Trophoblast cell (in vitro differentiated cells and primary cell): Measurements from ENCODE around the gene ARHGEF11.

Experiments used
- DNase-seq, 2 donors: peaks; one replicate each; pipeline ENCODE4 v3.0.0-alpha.2; 2016
- H2AFZ ChIP-seq: 2 replicates; pipeline ENCODE4 v1.6.1; 2013; ENCODE audit warnings: low read length, moderate library complexity, mild to moderate bottlenecking; ENCODE audit not compliant: insufficient read depth, poor library complexity
- H2AK5ac ChIP-seq: 2 replicates; pipeline ENCODE4 v1.6.1; 2013; ENCODE audit warnings: mild to moderate bottlenecking, low read length
- H2BK120ac ChIP-seq: 2 replicates; pipeline ENCODE4 v1.6.1; 2013; ENCODE audit warnings: low read length, mild to moderate bottlenecking, moderate library complexity; ENCODE audit not compliant: insufficient read depth, poor library complexity
- H2BK12ac ChIP-seq: 2 replicates; pipeline ENCODE4 v1.6.1; 2013; ENCODE audit warnings: mild to moderate bottlenecking, low read length, moderate library complexity
- H2BK5ac ChIP-seq: 2 replicates; pipeline ENCODE4 v1.6.1; 2013; ENCODE audit warnings: low read length, low read depth, moderate library complexity, mild to moderate bottlenecking; ENCODE audit not compliant: poor library complexity
- H3K14ac ChIP-seq: 2 replicates; pipeline ENCODE4 v1.6.1; 2013; ENCODE audit warnings: mild to moderate bottlenecking, low read length
- H3K18ac ChIP-seq: 2 replicates; pipeline ENCODE4 v1.6.1; 2013; ENCODE audit warnings: mild to moderate bottlenecking, low read length
- H3K23ac ChIP-seq: 2 replicates; pipeline ENCODE4 v1.6.1; 2013; ENCODE audit warnings: low read length
- H3K27ac ChIP-seq: 2 replicates; pipeline ENCODE4 v1.5.1; 2013; ENCODE audit warnings: low read depth, mild to moderate bottlenecking, inconsistent platforms, low read length, moderate library complexity
- H3K27me3 ChIP-seq: 2 replicates; pipeline ENCODE4 v1.6.1; 2013; ENCODE audit warnings: inconsistent platforms, mild to moderate bottlenecking, low read length, moderate library complexity; ENCODE audit not compliant: insufficient read depth
- H3K36me3 ChIP-seq, 2 experiments: 1 replicate in 1 of 2; 2 replicates in 1 of 2; pipeline ENCODE4 v1.6.1; 2013; ENCODE audit warnings: low read length in 2 of 2, mild to moderate bottlenecking in 2 of 2, moderate library complexity in 1 of 2; ENCODE audit not compliant: insufficient read depth in 2 of 2, control insufficient read depth in 1 of 2
- H3K4ac ChIP-seq: 2 replicates; pipeline ENCODE4 v1.6.1; 2013; ENCODE audit warnings: low read depth, mild to moderate bottlenecking, low read length, moderate library complexity
- H3K4me1 ChIP-seq, 2 experiments: 1 replicate in 1 of 2; 2 replicates in 1 of 2; pipeline ENCODE4 v1.6.1; 2013; ENCODE audit warnings: low read length in 2 of 2, mild to moderate bottlenecking in 2 of 2, moderate library complexity in 1 of 2; ENCODE audit not compliant: insufficient read depth in 2 of 2, control insufficient read depth in 1 of 2
- H3K4me2 ChIP-seq: 2 replicates; pipeline ENCODE4 v1.6.1; 2013; ENCODE audit warnings: inconsistent platforms, mild to moderate bottlenecking, low read length, moderate library complexity
- H3K4me3 ChIP-seq: 2 replicates; pipeline ENCODE4 v1.5.1; 2013; ENCODE audit warnings: mild to moderate bottlenecking, low read depth, low read length, inconsistent platforms
- H3K79me1 ChIP-seq: one replicate; pipeline ENCODE4 v1.6.1; 2013; ENCODE audit warnings: low read length
- H3K79me2 ChIP-seq: 2 replicates; pipeline ENCODE4 v1.6.1; 2013; ENCODE audit warnings: low read length, mild to moderate bottlenecking; ENCODE audit not compliant: control insufficient read depth, insufficient read depth, poor library complexity
- H3K9ac ChIP-seq: 2 replicates; pipeline ENCODE4 v1.6.1; 2013; ENCODE audit warnings: mild to moderate bottlenecking, low read length
- H3K9me3 ChIP-seq: 2 replicates; pipeline ENCODE4 v1.6.1; 2013; ENCODE audit warnings: low read depth, mild to moderate bottlenecking, control low read depth, inconsistent platforms, low read length; ENCODE audit not compliant: insufficient read depth
- H4K12ac ChIP-seq: 2 replicates; pipeline ENCODE4 v1.6.1; 2013; ENCODE audit warnings: low read depth, mild to moderate bottlenecking, low read length, moderate library complexity
- H4K8ac ChIP-seq: 2 replicates; pipeline ENCODE4 v1.6.1; 2013; ENCODE audit warnings: low read depth, mild to moderate bottlenecking, low read length, moderate library complexity
- H4K91ac ChIP-seq: one replicate; pipeline ENCODE4 v1.6.1; 2013; ENCODE audit warnings: low read depth, mild to moderate bottlenecking, low read length, moderate library complexity
- WGBS: extraction: QIAGEN DNeasy Blood & Tissue Kit; methylation state at CpG from one replicate; pipeline ENCODE4 v1.1.7; 2013; ENCODE audit warnings: missing lambda C conversion rate; ENCODE audit not compliant: insufficient read length, insufficient coverage; ENCODE audit errors: extremely low coverage; 5-methylcytosine and 5-hydroxymethylcytosine counted together

ARHGEF11 gene

DNA sequence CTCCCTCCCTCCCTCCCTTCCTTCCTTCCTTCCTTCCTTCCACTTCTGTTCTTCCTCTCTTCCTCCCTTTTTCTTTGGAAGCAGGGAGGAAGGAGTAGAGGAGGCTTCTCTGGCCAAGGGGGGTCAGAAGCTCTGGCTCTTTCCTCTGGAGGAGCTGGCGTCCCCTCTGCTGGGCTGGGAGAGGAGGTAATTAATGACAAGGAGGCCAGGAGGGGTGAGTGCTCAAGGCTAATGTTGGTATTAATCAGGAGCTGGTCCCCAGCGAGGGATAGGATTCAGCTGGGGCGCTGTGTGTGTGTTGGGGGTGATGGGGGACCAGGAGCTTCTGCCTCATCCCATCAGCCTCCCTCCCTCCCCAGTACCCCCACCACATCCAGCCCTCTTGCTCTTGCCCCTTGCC, 158.2 kb downstream of the ARHGEF11 start:
- peaks cover 4% of the 10 kb centered on the region for H3K9me3 ChIP-seq
- no peaks in the 10 kb centered on the region for H3K36me3 ChIP-seq
- no peak overlapping the region for H3K4me3 ChIP-seq
- H3K4ac ChIP-seq = no peak overlapping the region
- H3K27me3 ChIP-seq = no peaks in the 10 kb centered on the region
- H2BK120ac ChIP-seq = no peak overlapping the region
- H3K23ac ChIP-seq = no peak overlapping the region
- H2AFZ ChIP-seq = no peak overlapping the region
- no peak overlapping the region for H4K91ac ChIP-seq
- H3K14ac ChIP-seq = no peak overlapping the region
- no peak overlapping the region for H2BK12ac ChIP-seq
- DNase-seq = no peak
- no peaks in the 10 kb centered on the region for H3K79me1 ChIP-seq
- H3K27ac ChIP-seq = no peak overlapping the region
- WGBS = no CpG with 5 or more reads among the region's 3 CpGs
- H2BK5ac ChIP-seq = no peak overlapping the region
- no peaks in the 10 kb centered on the region for H3K79me2 ChIP-seq
- H3K4me1 ChIP-seq = peaks cover 4 to 6% of the 10 kb centered on the region in 2 experiments
- no peak overlapping the region for H3K18ac ChIP-seq
- no peak overlapping the region for H4K12ac ChIP-seq
- no peak overlapping the region for H3K9ac ChIP-seq
- H4K8ac ChIP-seq = no peak overlapping the region
- H3K4me2 ChIP-seq = no peak overlapping the region
- no peak overlapping the region for H2AK5ac ChIP-seq

DNA sequence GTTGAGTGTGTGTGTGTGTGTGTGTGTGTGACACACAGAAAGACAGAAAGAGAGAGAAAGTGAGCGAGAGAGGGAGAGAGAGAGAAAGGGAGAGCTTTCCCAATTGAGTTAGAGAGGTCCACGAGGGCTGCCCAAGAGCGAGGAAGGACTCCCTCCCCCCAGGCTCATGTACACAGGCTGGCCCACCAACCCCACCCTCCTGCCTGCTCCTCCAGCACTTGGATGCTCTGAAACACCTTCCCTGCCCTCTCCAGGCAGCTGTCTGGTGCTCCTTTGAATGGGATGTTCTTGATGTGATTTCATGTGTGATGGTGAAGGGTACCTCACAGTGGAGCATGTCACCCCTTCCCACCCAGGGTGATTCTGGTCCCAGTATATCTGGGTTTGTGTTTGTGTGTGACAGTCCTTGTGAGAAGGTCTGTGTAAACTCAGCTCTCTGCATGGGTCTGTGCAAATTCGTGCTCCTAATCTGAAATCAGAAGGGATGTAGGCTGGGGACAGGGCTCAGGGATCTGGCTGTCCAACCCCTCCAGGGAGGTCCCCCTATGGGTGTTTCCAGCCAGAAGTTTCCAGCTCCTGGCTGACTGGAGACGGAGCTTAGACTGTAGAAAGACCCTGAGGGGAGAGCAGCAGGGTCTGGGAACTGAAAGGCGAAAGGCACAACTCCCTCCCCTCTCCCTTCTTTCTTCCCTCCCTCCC, 158.8 kb downstream of the ARHGEF11 start:
- Histone ChIP-seq H3K79me2 (no peaks in the 10 kb centered on the region), H3K14ac (no peak overlapping the region), H3K27me3 (no peaks in the 10 kb centered on the region), H3K36me3 (no peaks in the 10 kb centered on the region), H3K23ac (no peak overlapping the region), H3K4me2 (no peak overlapping the region), H3K9ac (no peak overlapping the region), H2BK5ac (no peak overlapping the region), H3K18ac (no peak overlapping the region), H3K27ac (no peak overlapping the region), H3K9me3 (peaks cover 4% of the 10 kb centered on the region), H2BK120ac (no peak overlapping the region), H2BK12ac (no peak overlapping the region), H4K8ac (no peak overlapping the region), H3K4me3 (no peak overlapping the region), H4K12ac (no peak overlapping the region), H2AFZ (no peak overlapping the region), H3K4me1 (peaks cover 4 to 8% of the 10 kb centered on the region in 2 experiments), H2AK5ac (no peak overlapping the region), H4K91ac (no peak overlapping the region), H3K4ac (no peak overlapping the region), H3K79me1 (no peaks in the 10 kb centered on the region)
- DNase-seq = no peak
- no CpG with 5 or more reads among the region's 6 CpGs for WGBS

DNA sequence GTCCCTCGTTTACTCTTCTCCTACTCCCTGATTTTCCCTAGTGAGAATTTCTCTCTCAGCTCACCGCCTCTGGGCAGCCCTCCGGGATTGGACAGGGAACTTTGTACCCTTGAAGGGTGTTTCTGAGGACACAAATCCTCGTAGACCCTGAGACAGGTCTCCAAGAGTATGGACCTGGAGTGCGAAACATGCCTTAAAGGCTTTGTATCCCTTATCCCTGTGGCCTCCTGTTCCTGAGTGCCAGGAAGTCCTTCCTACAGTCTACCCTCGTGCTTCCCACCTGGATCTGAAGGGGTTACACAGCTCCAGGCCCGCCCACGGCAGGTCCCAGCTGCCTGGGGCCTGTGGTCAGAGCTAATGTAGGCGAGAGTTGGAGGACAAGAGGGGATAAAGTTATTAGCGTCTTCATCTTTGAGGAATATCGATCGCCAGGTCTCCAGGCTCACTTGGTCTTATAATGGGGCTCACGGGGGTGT, 159.6 kb downstream of the ARHGEF11 start:
- H4K8ac ChIP-seq = no peak overlapping the region
- WGBS = no CpG with 5 or more reads among the region's 13 CpGs
- H3K36me3 ChIP-seq = no peaks in the 10 kb centered on the region
- no peak overlapping the region for H4K91ac ChIP-seq
- H2BK120ac ChIP-seq = no peak overlapping the region
- no peak overlapping the region for H3K14ac ChIP-seq
- no peak overlapping the region for H2BK5ac ChIP-seq
- peaks cover 4 to 8% of the 10 kb centered on the region in 2 experiments for H3K4me1 ChIP-seq
- H4K12ac ChIP-seq = no peak overlapping the region
- no peak overlapping the region for H3K9ac ChIP-seq
- no peaks in the 10 kb centered on the region for H3K79me1 ChIP-seq
- no peak overlapping the region for H3K4me3 ChIP-seq
- H2BK12ac ChIP-seq = no peak overlapping the region
- no peak overlapping the region for H3K18ac ChIP-seq
- no peak overlapping the region for H3K27ac ChIP-seq
- H3K79me2 ChIP-seq = no peaks in the 10 kb centered on the region
- H2AFZ ChIP-seq = no peak overlapping the region
- H3K9me3 ChIP-seq = peaks cover 4% of the 10 kb centered on the region
- no peaks in the 10 kb centered on the region for H3K27me3 ChIP-seq
- no peak overlapping the region for H3K4ac ChIP-seq
- H2AK5ac ChIP-seq = no peak overlapping the region
- no peak for DNase-seq
- H3K4me2 ChIP-seq = no peak overlapping the region
- H3K23ac ChIP-seq = no peak overlapping the region

DNA sequence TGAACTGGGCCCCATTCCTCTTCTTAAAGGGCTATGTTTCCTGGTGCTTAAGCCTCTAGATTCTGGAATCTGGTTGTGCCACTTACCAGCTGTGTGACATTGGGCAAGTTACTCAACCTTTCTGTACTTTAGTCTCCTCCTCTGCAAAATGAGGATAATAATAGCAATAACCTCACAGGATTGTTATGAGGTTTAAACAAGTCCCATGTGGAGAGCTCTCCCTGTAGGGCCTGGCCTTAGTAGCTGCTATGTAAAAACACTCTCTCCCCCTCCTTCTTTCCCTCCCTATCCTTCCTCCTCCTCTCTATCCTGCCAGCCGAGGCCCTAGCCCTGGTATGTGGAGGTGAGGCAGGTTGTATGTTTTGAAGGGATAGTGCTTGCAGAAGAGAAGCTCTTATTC, 160.2 kb downstream of the ARHGEF11 start:
- Histone ChIP-seq H3K79me2 (no peaks in the 10 kb centered on the region), H3K4me1 (peaks cover 4 to 8% of the 10 kb centered on the region in 2 experiments), H3K79me1 (no peaks in the 10 kb centered on the region), H4K8ac (no peak overlapping the region), H4K12ac (no peak overlapping the region), H2BK120ac (no peak overlapping the region), H3K18ac (no peak overlapping the region), H3K9ac (no peak overlapping the region), H3K27me3 (no peaks in the 10 kb centered on the region), H2AK5ac (no peak overlapping the region), H3K36me3 (no peaks in the 10 kb centered on the region), H3K4me3 (no peak overlapping the region), H4K91ac (no peak overlapping the region), H3K4ac (no peak overlapping the region), H3K9me3 (peaks cover 4% of the 10 kb centered on the region), H2BK5ac (no peak overlapping the region), H3K23ac (no peak overlapping the region), H2AFZ (no peak overlapping the region), H3K27ac (no peak overlapping the region), H3K4me2 (no peak overlapping the region), H2BK12ac (no peak overlapping the region), H3K14ac (no peak overlapping the region)
- DNase-seq = no peak
- WGBS = no CpG with 5 or more reads among the region's 1 CpG
